H1 (cell line): ENCODE results near the gene DDX41. TPM values are rescaled to one million over a fixed set of nuclear protein-coding genes. Genes with fewer than 3 reads are reported as not detected.

ENCODE experiments used
- CTCF ChIA-PET: fragments of 300-600 bp; sonication (Branson Sonifier 250); formaldehyde crosslinking; loops from one replicate; lab custom pipeline; 2021; ENCODE audit not compliant: partially characterized antibody; lab: Charles Lee
- POLR2A ChIA-PET: fragments of 300-600 bp; sonication (Branson Sonifier 250); formaldehyde crosslinking; loops from one replicate; lab custom pipeline; 2021; ENCODE audit warnings: inconsistent platforms; ENCODE audit not compliant: partially characterized antibody; lab: Charles Lee
- DNase-seq, 2 experiments: peaks; one replicate each; pipeline versions ENCODE4 v3.0.0 to v3.0.0-alpha.2; 2010 to 2022; ENCODE audit warnings: low spot score in 2 of 2, low read depth in 1 of 2, mixed read lengths in 1 of 2
- FAIRE-seq: peaks from 2 replicates; lab custom pipeline; 2011; peaks lifted over from hg19 to GRCh38; lab: Jason Lieb, UNC
- H2AFZ ChIP-seq: 2 replicates; pipeline ENCODE4 v1.8.1; 2012; ENCODE audit warnings: low read length, inconsistent platforms
- H2AK5ac ChIP-seq: 2 replicates; pipeline ENCODE4 v1.6.1; 2013; ENCODE audit warnings: low read depth, low read length
- H2BK120ac ChIP-seq: replicated peaks from 2 replicates; pipeline ENCODE3; 2013; ENCODE audit warnings: low read depth, low read length, inconsistent platforms
- H2BK12ac ChIP-seq: 2 replicates; pipeline ENCODE4 v1.6.1; 2013; ENCODE audit warnings: low read depth, low read length
- H2BK15ac ChIP-seq: 2 replicates; pipeline ENCODE4 v1.6.1; 2013; ENCODE audit warnings: low read length
- H2BK20ac ChIP-seq: 2 replicates; pipeline ENCODE4 v1.6.1; 2013; ENCODE audit warnings: low read length
- H2BK5ac ChIP-seq: 2 replicates; pipeline ENCODE4 v1.6.1; 2013; ENCODE audit warnings: low read depth, low read length
- H3K14ac ChIP-seq: 2 replicates; pipeline ENCODE4 v1.6.1; 2013; ENCODE audit warnings: inconsistent platforms; ENCODE audit not compliant: insufficient read length
- H3K18ac ChIP-seq: 2 replicates; pipeline ENCODE4 v1.6.1; 2013; ENCODE audit warnings: low read length; ENCODE audit errors: extremely low read depth
- H3K23ac ChIP-seq: 2 replicates; pipeline ENCODE4 v1.6.1; 2013; ENCODE audit warnings: inconsistent platforms; ENCODE audit not compliant: insufficient read length
- H3K23me2 ChIP-seq: 2 replicates; pipeline ENCODE4 v1.6.1; 2013; ENCODE audit warnings: low read depth, low read length
- H3K27ac ChIP-seq: 2 replicates; pipeline ENCODE4 v1.6.1; 2011; ENCODE audit warnings: low read depth, low read length, inconsistent platforms
- H3K27me3 ChIP-seq, 4 experiments: replicated peaks in 1 of 4; 1 replicate in 1 of 4; 2 replicates in 3 of 4; pipeline versions ENCODE4 v1.6.1 to v1.8.1; 2011 to 2013; ENCODE audit warnings: low read length in 3 of 4, mild to moderate bottlenecking in 3 of 4, inconsistent platforms in 2 of 4, mixed read lengths in 2 of 4, moderate library complexity in 1 of 4; ENCODE audit not compliant: control insufficient read depth in 3 of 4, insufficient read depth in 3 of 4; ENCODE audit errors: extremely low read depth in 1 of 4
- H3K36me3 ChIP-seq, 4 experiments: 2 replicates each; pipeline versions ENCODE4 v1.6.1 to v1.8.1; 2011 to 2013; ENCODE audit warnings: mild to moderate bottlenecking in 4 of 4, low read length in 3 of 4, moderate library complexity in 2 of 4, control low read depth in 1 of 4, inconsistent platforms in 1 of 4; ENCODE audit not compliant: insufficient read depth in 4 of 4, control insufficient read depth in 2 of 4
- H3K4ac ChIP-seq: replicated peaks from 2 replicates; pipeline ENCODE3; 2013; ENCODE audit warnings: low read length, low read depth, mixed read lengths, inconsistent platforms; ENCODE audit not compliant: insufficient read length
- H3K4me1 ChIP-seq, 4 experiments: replicated peaks in 1 of 4; 1 replicate in 1 of 4; 2 replicates in 3 of 4; pipeline versions ENCODE4 v1.6.1 to v1.8.1; 2011 to 2013; ENCODE audit warnings: low read length in 3 of 4, inconsistent platforms in 2 of 4, mixed read lengths in 1 of 4; ENCODE audit not compliant: insufficient read depth in 4 of 4, control insufficient read depth in 3 of 4
- H3K4me2 ChIP-seq, 2 experiments: 2 replicates each; pipeline versions ENCODE4 v1.6.1 to v1.8.1; 2011 to 2013; ENCODE audit warnings: low read depth in 2 of 2, low read length in 2 of 2, control low read depth in 1 of 2, inconsistent platforms in 1 of 2, mild to moderate bottlenecking in 1 of 2; ENCODE audit not compliant: insufficient read depth in 1 of 2
- H3K4me3 ChIP-seq, 4 experiments: fragments of 200-600, 300-600 bp in 1 of 4; sonication (generic), shearing (Covaris generic), sonication (Bioruptor Twin) in 1 of 4; 2 replicates each; pipeline versions ENCODE4 v1.5.1 to v1.8.1; 2011 to 2016; ENCODE audit warnings: low read length in 4 of 4, low read depth in 3 of 4, control low read depth in 2 of 4, inconsistent platforms in 2 of 4, mild to moderate bottlenecking in 2 of 4, mixed read lengths in 1 of 4, moderate library complexity in 1 of 4; ENCODE audit not compliant: insufficient read depth in 2 of 4; ENCODE audit errors: extremely low read depth in 1 of 4
- H3K56ac ChIP-seq: replicated peaks from 2 replicates; pipeline ENCODE3; 2013; ENCODE audit warnings: low read depth, mild to moderate bottlenecking, mixed read lengths, low read length, inconsistent platforms; ENCODE audit not compliant: insufficient read length
- H3K79me1 ChIP-seq: 2 replicates; pipeline ENCODE4 v1.6.1; 2013; ENCODE audit warnings: low read depth, low read length, control low read depth
- H3K79me2 ChIP-seq, 2 experiments: 2 replicates each; pipeline versions ENCODE4 v1.6.1 to v1.8.1; 2012 to 2013; ENCODE audit warnings: low read length in 2 of 2, mild to moderate bottlenecking in 2 of 2, inconsistent platforms in 1 of 2; ENCODE audit not compliant: insufficient read depth in 2 of 2, control insufficient read depth in 1 of 2
- H3K9ac ChIP-seq, 4 experiments: replicated peaks in 1 of 4; 1 replicate in 1 of 4; 2 replicates in 3 of 4; pipeline versions ENCODE4 v1.6.1 to v1.8.1; 2011 to 2013; ENCODE audit warnings: low read depth in 3 of 4, low read length in 3 of 4, control low read depth in 2 of 4, mild to moderate bottlenecking in 2 of 4, moderate library complexity in 2 of 4, inconsistent platforms in 1 of 4; ENCODE audit errors: extremely low read depth in 1 of 4
- H3K9me3 ChIP-seq, 2 experiments: 2 replicates each; pipeline versions ENCODE4 v1.6.1 to v1.8.1; 2012 to 2013; ENCODE audit warnings: mild to moderate bottlenecking in 2 of 2, moderate library complexity in 2 of 2, control low read depth in 1 of 2, inconsistent platforms in 1 of 2, low read depth in 1 of 2, low read length in 1 of 2, mixed read lengths in 1 of 2; ENCODE audit not compliant: insufficient read depth in 2 of 2
- H4K20me1 ChIP-seq, 2 experiments: replicated peaks in 1 of 2; 2 replicates each; pipeline versions ENCODE3 to v1.8.1; 2011 to 2013; ENCODE audit warnings: inconsistent platforms in 2 of 2, low read length in 2 of 2, mild to moderate bottlenecking in 1 of 2; ENCODE audit not compliant: insufficient read depth in 2 of 2, control insufficient read depth in 1 of 2
- H4K5ac ChIP-seq: 2 replicates; pipeline ENCODE4 v1.6.1; 2013; ENCODE audit warnings: low read length, low read depth, mixed read lengths, inconsistent platforms; ENCODE audit not compliant: insufficient read length
- H4K8ac ChIP-seq: 2 replicates; pipeline ENCODE4 v1.8.0; 2013; ENCODE audit warnings: mild to moderate bottlenecking, moderate library complexity, low read length, inconsistent platforms; ENCODE audit not compliant: insufficient read depth; ENCODE audit errors: extremely low read depth
- H4K91ac ChIP-seq: replicated peaks from 2 replicates; pipeline ENCODE3; 2013; ENCODE audit warnings: low read length, mixed read lengths, inconsistent platforms; ENCODE audit not compliant: insufficient read length
- CHD2 ChIP-seq: IDR thresholded peaks from 2 replicates; pipeline ENCODE4 v1.6.1; 2012; ENCODE audit warnings: low read length, improper control_type of control experiment
- FOSL1 ChIP-seq: IDR thresholded peaks from 2 replicates; pipeline ENCODE4 v1.6.1; 2011; ENCODE audit warnings: mild to moderate bottlenecking, low read depth, low read length, moderate library complexity; ENCODE audit not compliant: insufficient read depth
- WGBS, 2 experiments: shearing (Covaris generic) in 1 of 2; methylation state at CpG; one replicate each; pipeline versions ENCODE4 v1.1.6 to v1.1.7; 2013 to 2015; ENCODE audit warnings: low lambda C conversion rate in 2 of 2, mixed read lengths in 2 of 2, inconsistent platforms in 1 of 2, low coverage in 1 of 2, missing lambda C conversion rate in 1 of 2; ENCODE audit not compliant: insufficient replicate concordance in 2 of 2, insufficient coverage in 1 of 2, insufficient read length in 1 of 2; ENCODE audit errors: extremely low coverage in 1 of 2, missing lambda C conversion rate in 1 of 2; 5-methylcytosine and 5-hydroxymethylcytosine counted together
- polyA plus RNA-seq, 7 experiments: library from polyadenylated mRNA; depleted of rRNA in 3 of 7; stranded (reverse) in 5 of 7; unstranded in 2 of 7; fragments of >200 nt in 5 of 7; fragments of 200-250 nt in 2 of 7; gene quantifications; 1 replicate in 5 of 7; 2 replicates in 1 of 7; 4 replicates in 1 of 7; pipeline versions ENCODE4 v1.2.1 to v1.2.3, GENCODE V29; 2011 to 2013; ENCODE audit warnings: missing spikeins in 2 of 7, mixed read lengths in 2 of 7
- total RNA-seq: library from RNA; stranded (reverse); fragmentation: NEBNext Ultra II Directional; extraction: Animal tissue kit (Norgen Biotek cat#: 25700); gene quantifications from 2 replicates; pipeline ENCODE4 v1.2.1, GENCODE V29; 2021

The DDX41 gene
- total and polyA plus RNA-seq, 2 of the 8 experiments (the other 6 are each of a cell fraction or from before 2014, with no cell fraction given): 102 to 135 TPM

DNA sequence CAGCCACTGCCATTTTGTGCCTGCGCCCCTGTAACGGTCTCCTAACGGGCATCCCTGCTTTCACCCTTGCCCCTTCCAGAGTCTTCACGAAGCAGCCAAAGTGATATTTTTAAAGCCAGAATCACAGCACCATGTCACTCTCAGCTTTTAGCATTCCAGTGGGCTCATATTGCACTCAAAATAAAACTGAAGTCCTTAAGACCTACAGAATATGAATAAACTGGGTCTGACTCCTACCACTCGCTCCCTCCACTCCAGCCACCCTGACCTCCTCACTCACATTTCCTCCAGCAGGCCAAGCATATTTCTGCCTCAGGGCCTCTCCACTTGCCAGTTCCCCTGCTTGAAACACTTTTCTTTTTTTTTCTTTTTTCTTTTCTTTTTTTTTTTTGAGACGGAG is 16.9 kb downstream of the DDX41 start:
- Histone ChIP-seq H2BK120ac (no peak overlapping the region), H3K9ac (no peak overlapping the region), H2AK5ac (no peak overlapping the region), H3K4me2 (no peak overlapping the region), H3K23ac (no peak overlapping the region), H3K14ac (no peak overlapping the region), H3K27me3 (peaks cover 2 to 12% (median 11%) of the 10 kb centered on the region in 4 experiments; a peak in 6 of 7 replicates), H2BK12ac (0 out of 2 replicates have a peak overlapping the region, but pooled peaks have one; percentile 7), H3K4me1 (peaks cover 0 to 27% (median 24%) of the 10 kb centered on the region in 4 experiments; a peak in 6 of 7 replicates), H3K79me2 (0 out of 4 replicates have a peak, but pooled peaks cover 0 to 4% of the 10 kb centered on the region in 2 experiments), H4K5ac (no peak overlapping the region), H3K27ac (no peak overlapping the region), H2BK5ac (no peak overlapping the region), H4K8ac (no peak overlapping the region), H4K91ac (no peak overlapping the region), H3K56ac (no peak overlapping the region), H3K36me3 (peaks cover 0 to 8% (median 4%) of the 10 kb centered on the region in 4 experiments; a peak in 3 of 8 replicates), H3K9me3 (no peaks in the 10 kb centered on the region), H2AFZ (no peak overlapping the region), H2BK20ac (no peak overlapping the region), H3K18ac (no peak overlapping the region), H3K23me2 (peaks cover 10% of the 10 kb centered on the region), H2BK15ac (no peak overlapping the region), H4K20me1 (no peaks in the 10 kb centered on the region), H3K79me1 (no peaks in the 10 kb centered on the region; the same call in 1 of the 2 replicates), H3K4me3 (no peak overlapping the region), H3K4ac (no peak overlapping the region)
- POLR2A ChIA-PET: interaction anchor here (65.5 to 67.5 kb wide), 2 partner anchors 20 to 31 kb away, joined by 3349 read pairs; partner anchors contain the start of genes DBN1, DOK3, PDLIM7 and PRR7
- 84% methylated on average over 5 of the region's 6 CpGs; no CpG with 5 or more reads in 1 of the 2 experiments for WGBS, 2 experiments
- CTCF ChIA-PET: interaction anchor here (1.6 to 20.8 kb wide), 10 partner anchors 10 to 110 kb away, joined by 3 to 306 read pairs (median 12); partner anchors contain the start of genes DBN1 and DOK3
- DNase-seq (no peak), FAIRE-seq (no peak)
- TF ChIP-seq CHD2 (no peak), FOSL1 (no peak)
